Hepatocyte (in vitro differentiated cells): ENCODE results near the gene RND1. TPM values are rescaled to one million over a fixed set of nuclear protein-coding genes. Genes with fewer than 3 reads are reported as not detected.
"Not testable (repeated sequence)": the region's sequence is repeated elsewhere in the genome, so short reads cannot be mapped to it uniquely, and the experiment has no call there.

Source experiments
- DNase-seq: peaks from one replicate; pipeline ENCODE4 v3.0.0-alpha.2; 2016; ENCODE audit warnings: low spot score
- H2AFZ ChIP-seq: fragments of 200-600 bp; sonication (generic); 2 replicates; pipeline ENCODE4 v1.6.0; 2016; ENCODE audit warnings: antibody characterized with exemption, mild to moderate bottlenecking
- H3K27ac ChIP-seq: fragments of 200-600 bp; sonication (generic); 2 replicates; pipeline ENCODE4 v1.5.1; 2016; ENCODE audit warnings: mild to moderate bottlenecking
- H3K27me3 ChIP-seq: fragments of 200-600 bp; sonication (generic); 2 replicates; pipeline ENCODE4 v1.6.1; 2016
- H3K36me3 ChIP-seq: fragments of 200-600 bp; sonication (generic); replicated peaks from 2 replicates; pipeline ENCODE4 v1.5.1; 2016; ENCODE audit warnings: low read depth; ENCODE audit not compliant: insufficient read depth
- H3K4me1 ChIP-seq: fragments of 200-600 bp; sonication (generic); 2 replicates; pipeline ENCODE4 v1.5.1; 2016; ENCODE audit warnings: mild to moderate bottlenecking, moderate library complexity; ENCODE audit not compliant: insufficient read depth
- H3K4me2 ChIP-seq: fragments of 200-600 bp; sonication (generic); 2 replicates; pipeline ENCODE4 v1.6.0; 2016
- H3K4me3 ChIP-seq: fragments of 200-600 bp; sonication (generic); 2 replicates; pipeline ENCODE4 v1.5.1; 2016; ENCODE audit warnings: mild to moderate bottlenecking
- H3K79me2 ChIP-seq: fragments of 200-600 bp; sonication (generic); 2 replicates; pipeline ENCODE4 v1.6.0; 2017; ENCODE audit warnings: mild to moderate bottlenecking
- H3K9me2 ChIP-seq: fragments of 200-600 bp; sonication (generic); replicated peaks from 2 replicates; pipeline ENCODE4 v1.6.0; 2017; ENCODE audit warnings: mild to moderate bottlenecking; ENCODE audit not compliant: insufficient read depth
- H3K9me3 ChIP-seq: fragments of 200-600 bp; sonication (generic); 2 replicates; pipeline ENCODE4 v1.5.1; 2016; ENCODE audit warnings: low read depth, mild to moderate bottlenecking
- H4K20me1 ChIP-seq: fragments of 200-600 bp; sonication (generic); 2 replicates; pipeline ENCODE4 v1.6.0; 2016; ENCODE audit warnings: mild to moderate bottlenecking; ENCODE audit not compliant: insufficient read depth, poor library complexity, severe bottlenecking
- EZH2 ChIP-seq: fragments of 200-600 bp; sonication (generic); IDR thresholded peaks from 2 replicates; pipeline ENCODE4 v1.6.1; 2016; ENCODE audit warnings: antibody characterized with exemption, mild to moderate bottlenecking, borderline replicate concordance
- EZH2phosphoT487 ChIP-seq: fragments of 200-600 bp; sonication (generic); IDR thresholded peaks from one replicate; pipeline ENCODE4 v1.6.1; 2018; ENCODE audit warnings: antibody characterized with exemption, mild to moderate bottlenecking, low read depth, moderate library complexity; ENCODE audit not compliant: unreplicated experiment, severe bottlenecking
- WGBS: methylation state at CpG from one replicate; pipeline ENCODE4 v1.1.6; 2016; ENCODE audit warnings: low lambda C conversion rate; ENCODE audit errors: missing lambda C conversion rate; 5-methylcytosine and 5-hydroxymethylcytosine counted together
- polyA plus RNA-seq: library from polyadenylated mRNA; unstranded; fragments of >200 nt; fragmentation: Nextera tagmentation; extraction: Ambion mirVana; gene quantifications from 2 replicates; pipeline ENCODE4 v1.2.1, GENCODE V29; 2016
- total RNA-seq: library from RNA; depleted of rRNA; stranded (reverse); fragments of >200 nt; gene quantifications from 2 replicates; pipeline ENCODE4 v1.2.3, GENCODE V29; 2014
- TF ChIP-seq, protein P1 (sequence below): fragments of 200-600 bp; sonication (generic); IDR thresholded peaks from 2 replicates; pipeline ENCODE4 v1.5.1; 2016; ENCODE audit warnings: antibody characterized with exemption, mild to moderate bottlenecking; ENCODE audit not compliant: poor library complexity

The RND1 gene
- total and polyA plus RNA-seq, 2 experiments from 2014 or later = 39.1 to 78.5 TPM

DNA sequence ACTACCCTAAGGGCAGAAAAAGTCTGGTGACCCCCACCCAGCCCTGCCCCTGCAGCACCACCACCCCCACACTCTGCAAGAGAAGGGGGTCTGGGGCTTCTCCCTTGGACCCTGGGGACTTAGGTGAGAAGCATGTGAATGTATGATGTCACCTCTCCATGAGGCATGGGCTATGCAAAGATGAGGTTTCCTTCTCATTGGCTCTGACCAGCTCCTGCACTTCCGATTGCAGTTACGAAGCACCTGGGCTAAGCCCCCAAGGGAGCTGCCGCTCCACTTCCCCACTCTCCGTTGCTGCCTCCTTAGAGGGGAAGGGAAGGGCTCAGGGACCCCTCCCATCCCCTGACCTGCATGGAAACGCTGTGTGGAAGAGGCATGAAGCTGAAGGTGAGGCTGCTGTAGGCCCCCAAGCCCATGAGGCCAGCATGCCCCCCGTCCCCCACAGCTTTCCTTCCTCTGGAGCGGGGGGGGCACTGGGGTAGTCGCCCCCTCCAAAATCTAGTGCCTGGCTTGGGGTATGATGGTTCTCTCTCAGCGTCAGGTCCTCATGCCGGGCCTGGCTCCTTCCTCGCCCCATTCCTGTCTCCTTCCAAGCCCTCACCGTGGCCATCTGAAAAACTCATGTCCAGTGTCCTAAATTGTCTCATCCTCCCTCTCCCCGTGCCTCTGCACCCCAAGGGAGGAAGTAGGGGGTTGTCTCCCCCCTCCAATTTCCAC is 8.2 kb downstream of the RND1 start:
- H4K20me1 ChIP-seq = no peaks in the 10 kb centered on the region
- no peak overlapping the region for H3K27ac ChIP-seq
- H3K9me3 ChIP-seq = no peaks in the 10 kb centered on the region
- H3K36me3 ChIP-seq = no peaks in the 10 kb centered on the region
- TF ChIP-seq EZH2 = no peak
- TF ChIP-seq EZH2phosphoT487 = no peak
- TF ChIP-seq, protein P1, sequence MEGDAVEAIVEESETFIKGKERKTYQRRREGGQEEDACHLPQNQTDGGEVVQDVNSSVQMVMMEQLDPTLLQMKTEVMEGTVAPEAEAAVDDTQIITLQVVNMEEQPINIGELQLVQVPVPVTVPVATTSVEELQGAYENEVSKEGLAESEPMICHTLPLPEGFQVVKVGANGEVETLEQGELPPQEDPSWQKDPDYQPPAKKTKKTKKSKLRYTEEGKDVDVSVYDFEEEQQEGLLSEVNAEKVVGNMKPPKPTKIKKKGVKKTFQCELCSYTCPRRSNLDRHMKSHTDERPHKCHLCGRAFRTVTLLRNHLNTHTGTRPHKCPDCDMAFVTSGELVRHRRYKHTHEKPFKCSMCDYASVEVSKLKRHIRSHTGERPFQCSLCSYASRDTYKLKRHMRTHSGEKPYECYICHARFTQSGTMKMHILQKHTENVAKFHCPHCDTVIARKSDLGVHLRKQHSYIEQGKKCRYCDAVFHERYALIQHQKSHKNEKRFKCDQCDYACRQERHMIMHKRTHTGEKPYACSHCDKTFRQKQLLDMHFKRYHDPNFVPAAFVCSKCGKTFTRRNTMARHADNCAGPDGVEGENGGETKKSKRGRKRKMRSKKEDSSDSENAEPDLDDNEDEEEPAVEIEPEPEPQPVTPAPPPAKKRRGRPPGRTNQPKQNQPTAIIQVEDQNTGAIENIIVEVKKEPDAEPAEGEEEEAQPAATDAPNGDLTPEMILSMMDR = no peak
- H3K79me2 ChIP-seq = no peaks in the 10 kb centered on the region
- no peak overlapping the region for H2AFZ ChIP-seq
- H3K9me2 ChIP-seq = no peaks in the 10 kb centered on the region
- no peak overlapping the region for H3K4me3 ChIP-seq
- no peak for DNase-seq
- peaks cover 6% of the 10 kb centered on the region for H3K4me1 ChIP-seq
- H3K27me3 ChIP-seq = no peaks in the 10 kb centered on the region
- WGBS = 86% methylated on average over 12 of the region's 13 CpGs
- H3K4me2 ChIP-seq = no peak overlapping the region

DNA sequence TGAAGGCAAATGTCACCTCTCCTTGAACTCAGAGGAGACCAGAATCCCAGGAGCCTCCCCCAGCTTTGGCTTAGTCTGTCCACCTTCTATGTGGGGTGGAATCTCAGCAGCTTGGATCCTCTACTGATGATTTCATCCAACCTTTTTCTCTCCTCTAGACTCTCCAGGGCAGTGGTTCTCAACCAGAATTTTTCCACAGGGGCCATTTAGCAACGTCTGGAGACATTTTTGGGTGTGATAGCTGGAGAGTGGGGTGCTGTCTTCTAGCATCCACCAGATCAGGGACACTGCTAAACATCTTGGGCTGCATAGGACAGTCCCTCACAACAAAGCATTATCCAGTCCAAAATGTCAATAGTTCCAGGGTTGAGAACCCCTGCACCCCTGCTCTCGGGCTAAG is 9.3 kb downstream of the RND1 start:
- peaks cover 5% of the 10 kb centered on the region for H3K79me2 ChIP-seq
- no peaks in the 10 kb centered on the region for H3K9me3 ChIP-seq
- WGBS = 81% methylated on average over 2 of the region's 2 CpGs
- no peak overlapping the region for H3K4me2 ChIP-seq
- no peaks in the 10 kb centered on the region for H3K27me3 ChIP-seq
- no peaks in the 10 kb centered on the region for H3K36me3 ChIP-seq
- no peak overlapping the region for H3K27ac ChIP-seq
- no peak for DNase-seq
- H3K4me3 ChIP-seq = no peak overlapping the region
- TF ChIP-seq, protein P1 = no peak
- TF ChIP-seq EZH2phosphoT487 (no peak), EZH2 (no peak)
- H3K9me2 ChIP-seq = no peaks in the 10 kb centered on the region
- no peaks in the 10 kb centered on the region for H4K20me1 ChIP-seq
- no peak overlapping the region for H2AFZ ChIP-seq
- peaks cover 6% of the 10 kb centered on the region for H3K4me1 ChIP-seq

DNA sequence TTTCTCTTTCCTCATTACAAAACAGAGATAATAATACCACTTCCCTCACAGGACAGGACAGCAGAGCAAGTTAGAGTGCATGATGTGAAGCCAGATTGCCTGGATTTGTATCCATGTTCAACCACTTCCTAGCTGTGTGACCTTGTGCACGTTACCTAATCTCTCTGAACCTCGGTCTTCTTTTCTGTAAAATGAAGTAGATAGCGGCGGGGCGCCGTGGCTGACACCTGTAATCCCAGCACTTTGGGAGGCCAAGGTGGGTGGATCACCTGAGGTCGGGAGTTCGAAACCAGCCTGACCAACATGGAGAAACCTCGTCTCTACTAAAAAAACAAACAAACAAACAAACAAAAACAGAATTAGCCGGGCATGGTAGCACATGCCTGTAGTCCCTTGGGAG is 10.7 kb downstream of the RND1 start:
- not testable (repeated sequence) for H3K9me2 ChIP-seq, H3K9me3 ChIP-seq, H4K20me1 ChIP-seq, H3K27ac ChIP-seq, DNase-seq, H3K4me2 ChIP-seq, H3K4me3 ChIP-seq, H2AFZ ChIP-seq, H3K36me3 ChIP-seq, H3K27me3 ChIP-seq
- WGBS = 88% methylated on average over 10 of the region's 10 CpGs
- H3K79me2 ChIP-seq = peaks cover 20% of the 10 kb centered on the region
- peaks cover 18% of the 10 kb centered on the region for H3K4me1 ChIP-seq

DNA sequence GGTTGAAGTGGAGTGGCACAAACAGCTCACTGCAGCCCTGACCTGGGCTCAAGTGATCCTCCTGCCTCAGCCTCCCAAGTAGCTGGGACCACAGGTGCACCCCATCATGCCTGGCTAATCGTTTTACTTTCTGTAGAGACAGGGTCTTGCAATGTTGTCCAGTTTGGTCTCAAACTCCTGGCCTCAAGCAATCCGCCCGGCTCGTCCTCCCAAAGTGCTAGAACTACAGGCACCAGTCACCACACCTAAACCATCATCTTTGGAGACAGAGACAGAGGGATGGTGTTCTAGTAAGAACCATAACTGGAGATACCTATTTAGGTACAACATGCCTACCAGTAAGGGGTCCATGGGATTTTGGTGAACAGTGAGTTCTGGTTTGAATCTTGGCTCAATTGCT is 11.2 kb downstream of the RND1 start:
- Histone ChIP-seq H3K4me3 (no peak overlapping the region), H3K27me3 (no peaks in the 10 kb centered on the region), H3K36me3 (no peaks in the 10 kb centered on the region), H4K20me1 (no peaks in the 10 kb centered on the region), H3K4me2 (no peak overlapping the region), H3K4me1 (peaks cover 18% of the 10 kb centered on the region), H3K9me3 (no peaks in the 10 kb centered on the region), H3K27ac (no peak overlapping the region), H2AFZ (no peak overlapping the region), H3K79me2 (peaks cover 24% of the 10 kb centered on the region), H3K9me2 (no peaks in the 10 kb centered on the region)
- WGBS = 95% methylated on average over 4 of the region's 4 CpGs
- TF ChIP-seq EZH2phosphoT487 = no peak
- TF ChIP-seq, protein P1 = no peak
- TF ChIP-seq EZH2 = no peak
- DNase-seq = no peak
